ENCODE measurements around the gene MAP2. TPM values are rescaled to one million over a fixed set of nuclear protein-coding genes. Genes with fewer than 3 reads are reported as not detected.

Gene MAP2, protein sequence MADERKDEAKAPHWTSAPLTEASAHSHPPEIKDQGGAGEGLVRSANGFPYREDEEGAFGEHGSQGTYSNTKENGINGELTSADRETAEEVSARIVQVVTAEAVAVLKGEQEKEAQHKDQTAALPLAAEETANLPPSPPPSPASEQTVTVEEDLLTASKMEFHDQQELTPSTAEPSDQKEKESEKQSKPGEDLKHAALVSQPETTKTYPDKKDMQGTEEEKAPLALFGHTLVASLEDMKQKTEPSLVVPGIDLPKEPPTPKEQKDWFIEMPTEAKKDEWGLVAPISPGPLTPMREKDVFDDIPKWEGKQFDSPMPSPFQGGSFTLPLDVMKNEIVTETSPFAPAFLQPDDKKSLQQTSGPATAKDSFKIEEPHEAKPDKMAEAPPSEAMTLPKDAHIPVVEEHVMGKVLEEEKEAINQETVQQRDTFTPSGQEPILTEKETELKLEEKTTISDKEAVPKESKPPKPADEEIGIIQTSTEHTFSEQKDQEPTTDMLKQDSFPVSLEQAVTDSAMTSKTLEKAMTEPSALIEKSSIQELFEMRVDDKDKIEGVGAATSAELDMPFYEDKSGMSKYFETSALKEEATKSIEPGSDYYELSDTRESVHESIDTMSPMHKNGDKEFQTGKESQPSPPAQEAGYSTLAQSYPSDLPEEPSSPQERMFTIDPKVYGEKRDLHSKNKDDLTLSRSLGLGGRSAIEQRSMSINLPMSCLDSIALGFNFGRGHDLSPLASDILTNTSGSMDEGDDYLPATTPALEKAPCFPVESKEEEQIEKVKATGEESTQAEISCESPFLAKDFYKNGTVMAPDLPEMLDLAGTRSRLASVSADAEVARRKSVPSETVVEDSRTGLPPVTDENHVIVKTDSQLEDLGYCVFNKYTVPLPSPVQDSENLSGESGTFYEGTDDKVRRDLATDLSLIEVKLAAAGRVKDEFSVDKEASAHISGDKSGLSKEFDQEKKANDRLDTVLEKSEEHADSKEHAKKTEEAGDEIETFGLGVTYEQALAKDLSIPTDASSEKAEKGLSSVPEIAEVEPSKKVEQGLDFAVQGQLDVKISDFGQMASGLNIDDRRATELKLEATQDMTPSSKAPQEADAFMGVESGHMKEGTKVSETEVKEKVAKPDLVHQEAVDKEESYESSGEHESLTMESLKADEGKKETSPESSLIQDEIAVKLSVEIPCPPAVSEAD (N-terminal part only)
- 2.8 TPM for total RNA-seq
- long read RNA-seq: 0 reads

DNA sequence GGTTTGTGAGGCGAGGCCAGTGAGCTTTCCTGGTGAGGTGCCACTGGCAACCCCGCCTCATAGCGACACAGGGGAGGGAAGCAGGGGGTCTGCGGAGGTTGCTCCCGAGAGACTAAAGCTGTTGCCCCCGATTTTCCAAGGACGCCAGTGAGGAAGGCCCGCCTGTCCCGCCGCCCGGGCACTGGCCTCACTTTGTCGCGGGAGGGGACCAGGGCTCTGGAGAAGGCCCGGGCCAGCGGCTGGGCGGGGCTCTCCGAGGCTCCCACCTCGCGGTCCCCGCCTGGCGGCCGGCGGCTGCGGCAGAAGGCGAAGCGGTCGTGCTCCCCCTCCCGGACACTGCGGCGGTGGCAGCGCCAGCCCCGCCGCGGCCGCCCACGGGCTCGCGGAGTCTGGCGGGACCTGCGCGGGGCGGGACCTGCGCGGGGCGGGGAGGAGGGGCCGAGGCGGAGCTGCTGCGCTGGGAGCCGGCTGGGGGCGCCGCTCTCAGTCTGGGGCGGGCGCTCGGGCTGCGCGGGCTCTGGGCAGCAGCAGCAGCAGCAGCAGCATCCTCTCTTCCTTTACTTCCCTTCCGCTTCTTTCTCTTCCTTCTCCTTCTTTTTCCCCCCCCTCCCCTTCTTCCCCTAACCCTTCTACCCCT, at the start of gene MAP2:
Gene MAP2, plus strand, starts transcription at position 486 of the 637 bp plus-strand sequence. CDS start 229,124 bp downstream, outside the sequence.
- intact Hi-C loops (cut with DNase I): loop anchor here (5.0 to 10.0 kb wide), 2 partner anchors 86 to 141 kb away; no protein-coding TSS in a partner anchor
- ATAC-seq (ENCODE audit: poor library complexity): peak; percentile 100
- DNase-seq: peak; percentile 87

- no peak for ATAC-seq (ENCODE audit: poor library complexity)
- no peak for DNase-seq
- intact Hi-C loops (cut with DNase I): no loop called here
Observed at GRCh38 chr2:209376686-209377085, 47.2 kb upstream of the MAP2 start.

- intact Hi-C loops (cut with DNase I): no loop called here
- ATAC-seq (ENCODE audit: poor library complexity): no peak
Observed at GRCh38 chr2:209380293-209380692, 43.6 kb upstream of the MAP2 start.

GRCh38 chr2:209381091-209381490, 42.8 kb upstream of the MAP2 start:
- ATAC-seq (ENCODE audit: poor library complexity) (no peak), DNase-seq (no peak)
- intact Hi-C loops (cut with DNase I): no loop called here

More at GRCh38 chr2:209380293-209380692, 43.6 kb upstream of the MAP2 start:
- DNase-seq: no peak

DNA sequence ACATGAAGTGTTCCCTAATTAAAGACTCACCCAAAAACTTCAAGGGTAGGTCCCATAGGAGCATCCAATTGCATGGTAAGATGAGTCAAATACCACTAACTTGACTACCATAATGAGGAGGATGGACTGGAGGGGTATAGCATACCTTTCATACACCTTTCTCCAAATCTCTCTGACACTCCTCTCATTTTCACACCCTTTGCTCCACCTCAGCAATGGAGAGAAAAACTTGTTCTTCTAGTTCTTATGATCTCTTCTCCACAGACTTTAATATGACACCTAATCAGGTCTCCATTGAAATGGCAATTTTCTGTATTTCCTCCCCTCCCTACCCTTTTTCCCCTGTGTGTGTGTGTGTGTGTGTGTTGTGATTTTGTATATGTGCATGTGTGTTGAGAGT, 41.1 kb upstream of the MAP2 start:
- DNase-seq: no peak

DNA sequence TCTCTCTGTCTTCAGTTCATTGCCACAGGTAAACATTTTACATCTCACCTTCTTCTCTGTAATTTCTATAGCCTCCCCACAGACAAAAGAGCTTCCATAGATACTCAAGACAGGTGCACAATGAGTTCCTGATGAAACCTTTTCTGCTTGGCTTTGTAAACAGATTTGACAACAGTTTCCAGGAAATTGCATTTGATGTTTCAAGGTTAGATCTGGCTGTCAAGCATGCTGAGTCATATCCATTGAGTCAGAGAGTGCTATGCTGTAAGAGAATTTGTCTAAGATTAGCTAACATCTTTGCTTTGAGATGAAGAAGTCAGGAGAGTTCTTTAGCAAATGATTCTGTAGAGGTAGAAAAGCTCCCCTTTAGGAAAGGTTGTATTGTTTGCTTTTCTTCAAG, 40.6 kb upstream of the MAP2 start:
- DNase-seq: no peak
- no peak for ATAC-seq (ENCODE audit: poor library complexity)
- intact Hi-C loops (cut with DNase I): no loop called here

More for the DNA sequence above, 41.1 kb upstream of the MAP2 start:
- ATAC-seq (ENCODE audit: poor library complexity): no peak
- intact Hi-C loops (cut with DNase I): no loop called here

- intact Hi-C loops (cut with DNase I): no loop called here
- DNase-seq: no peak
- no peak for ATAC-seq (ENCODE audit: poor library complexity)
Observed at GRCh38 chr2:209387389-209387788, 36.5 kb upstream of the MAP2 start.

DNA sequence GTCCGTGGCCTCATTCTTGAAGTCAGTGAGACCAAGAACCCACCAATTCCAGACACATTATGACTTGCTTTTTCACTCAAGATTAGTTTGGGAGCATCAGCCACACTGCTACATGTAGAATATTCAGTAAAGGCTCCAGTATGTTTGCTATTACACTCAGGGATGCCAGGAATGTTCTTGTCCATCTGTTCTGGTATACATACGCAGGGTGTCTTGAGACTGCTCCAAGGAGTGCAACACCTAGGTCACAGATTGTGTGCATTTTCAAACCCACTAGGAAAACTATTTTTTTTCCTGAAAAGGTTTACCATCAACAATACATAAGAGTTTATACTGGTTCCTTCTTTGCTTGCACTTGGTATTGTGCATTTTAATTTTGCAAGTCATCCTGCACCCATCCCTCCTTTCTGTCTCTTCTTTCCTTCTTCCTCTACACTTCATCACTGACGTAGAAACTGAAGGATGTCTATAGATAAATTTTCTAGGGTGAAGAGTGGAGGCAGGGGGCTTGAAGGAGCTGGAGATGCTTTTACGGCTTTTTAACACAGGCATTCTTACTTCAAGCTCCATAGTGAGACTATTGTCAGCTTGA, 35.3 kb upstream of the MAP2 start:
- intact Hi-C loops (cut with DNase I): no loop called here
- DNase-seq: no peak
- no peak for ATAC-seq (ENCODE audit: poor library complexity)

- intact Hi-C loops (cut with DNase I): no loop called here
- ATAC-seq (ENCODE audit: poor library complexity): no peak
- DNase-seq: no peak
Observed at GRCh38 chr2:209389171-209389618, 34.7 kb upstream of the MAP2 start.

DNA sequence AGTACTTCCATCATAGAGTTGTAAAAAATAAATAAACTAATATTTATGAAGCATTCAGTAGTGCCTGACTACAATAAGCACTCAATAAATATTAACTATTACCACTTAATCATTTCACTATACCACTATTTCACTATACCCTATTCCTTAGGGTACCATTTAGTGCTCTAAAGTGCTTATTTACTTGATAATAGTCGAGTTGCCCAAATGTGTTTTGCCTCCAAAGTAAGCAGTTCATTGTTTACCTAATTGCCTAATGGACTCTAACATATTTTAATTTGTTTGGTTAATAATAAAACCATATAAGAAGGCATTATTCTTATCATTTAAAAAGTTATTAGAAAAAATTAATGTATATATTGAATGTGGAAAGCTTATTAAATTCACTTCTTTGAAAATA, 33.0 kb upstream of the MAP2 start:
- no peak for DNase-seq
- intact Hi-C loops (cut with DNase I): no loop called here
- no peak for ATAC-seq (ENCODE audit: poor library complexity)

- no peak for DNase-seq
- intact Hi-C loops (cut with DNase I): no loop called here
- ATAC-seq (ENCODE audit: poor library complexity): no peak
Observed at GRCh38 chr2:209391776-209392401, 32.0 kb upstream of the MAP2 start.

- intact Hi-C loops (cut with DNase I): no loop called here
- no peak for ATAC-seq (ENCODE audit: poor library complexity)
- DNase-seq: no peak
Observed at GRCh38 chr2:209395229-209395628, 28.6 kb upstream of the MAP2 start.

DNA sequence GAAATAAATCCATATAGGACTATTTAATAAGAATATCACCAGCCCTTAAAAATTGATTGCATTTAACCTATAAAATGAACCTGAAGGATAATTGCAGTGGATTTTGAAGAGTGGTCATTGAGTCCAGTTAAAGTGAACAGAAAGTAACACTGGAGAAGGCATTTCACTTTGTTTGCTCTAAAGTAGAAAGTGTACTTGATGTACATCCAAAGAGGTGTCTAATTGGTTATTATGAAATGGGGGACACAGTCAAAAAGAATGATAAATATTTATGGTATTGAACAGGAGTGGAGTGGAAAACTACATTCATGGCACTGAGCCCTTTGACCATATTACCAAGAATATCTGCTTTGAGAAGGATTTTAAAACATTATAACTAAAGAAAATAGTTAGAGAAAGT, 28.2 kb upstream of the MAP2 start:
- DNase-seq (no peak), ATAC-seq (ENCODE audit: poor library complexity) (no peak)
- intact Hi-C loops (cut with DNase I): no loop called here

DNA sequence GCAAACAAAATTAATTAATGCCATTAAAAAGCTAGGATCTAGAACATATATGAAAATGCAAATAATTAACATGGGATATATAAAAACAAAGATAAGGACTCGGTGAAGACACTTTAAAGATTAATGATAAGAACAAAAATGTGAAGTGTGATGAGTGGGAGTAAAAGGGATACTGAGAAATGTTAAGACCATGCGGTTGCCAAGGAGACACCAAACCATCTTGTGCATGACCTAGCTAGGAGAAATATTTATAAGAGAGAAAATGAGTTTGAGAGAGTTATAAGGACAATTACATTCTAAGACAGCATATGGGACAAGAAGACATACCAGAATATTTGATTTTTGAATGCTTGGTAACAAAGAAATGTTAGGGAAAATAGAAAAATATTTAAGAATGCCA, 25.4 kb upstream of the MAP2 start:
- intact Hi-C loops (cut with DNase I): no loop called here
- ATAC-seq (ENCODE audit: poor library complexity): no peak
- no peak for DNase-seq

DNA sequence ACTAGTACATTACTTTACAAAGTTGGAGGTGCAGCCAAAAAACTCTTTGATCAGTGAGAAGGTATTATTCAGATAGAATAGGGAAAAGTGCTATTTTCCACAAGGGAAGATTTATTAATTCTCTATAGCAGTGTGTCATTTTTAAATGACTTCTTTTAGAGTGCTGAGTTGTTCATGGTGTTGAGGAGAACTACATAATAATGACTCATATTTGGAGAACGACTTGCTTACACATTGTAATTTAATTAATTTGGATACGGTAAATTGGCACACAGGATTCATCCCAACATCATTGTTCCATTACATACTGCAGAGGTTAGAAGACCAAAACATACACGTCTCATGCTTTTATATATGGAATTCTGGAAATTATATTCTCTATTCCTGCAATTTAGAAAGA, 22.1 kb upstream of the MAP2 start:
- intact Hi-C loops (cut with DNase I): no loop called here
- no peak for DNase-seq
- no peak for ATAC-seq (ENCODE audit: poor library complexity)

- intact Hi-C loops (cut with DNase I): no loop called here
- DNase-seq (no peak), ATAC-seq (ENCODE audit: poor library complexity) (no peak)
Observed at GRCh38 chr2:209411296-209411695, 12.6 kb upstream of the MAP2 start.

DNA sequence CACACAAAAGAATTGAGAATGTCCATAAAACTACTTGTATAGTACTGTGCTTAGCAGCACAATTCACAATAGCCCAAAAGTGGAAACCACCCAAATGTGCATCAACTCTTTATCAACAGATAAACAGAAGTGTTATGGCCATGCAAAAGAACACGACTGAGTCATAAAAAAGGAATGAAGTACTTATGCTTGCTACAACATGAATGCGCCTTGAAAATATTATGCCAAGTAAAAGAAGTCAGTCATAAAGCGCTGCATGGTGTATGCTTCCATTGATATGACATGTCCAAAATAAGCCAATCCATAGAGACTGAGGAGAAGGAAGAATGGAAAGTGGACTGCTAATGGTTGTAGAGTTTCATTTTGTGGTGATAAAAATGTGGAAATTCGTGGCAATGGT, 12.1 kb upstream of the MAP2 start:
- DNase-seq (no peak), ATAC-seq (ENCODE audit: poor library complexity) (no peak)
- intact Hi-C loops (cut with DNase I): no loop called here

All from Right ventricle myocardium superior (tissue), 1 donor.